Common myeloid progenitor, CD34-positive (primary cell): Measurements from ENCODE around the gene ARHGEF7.

ENCODE experiments used
- CTCF ChIA-PET: fragments of 350-600 bp; sonication (Branson Sonifier 250); formaldehyde crosslinking; loops from one replicate; lab custom pipeline; 2021; ENCODE audit warnings: antibody characterized with exemption; lab: Charles Lee
- POLR2A ChIA-PET: fragments of 350-600 bp; sonication (Branson Sonifier 250); formaldehyde crosslinking; loops from one replicate; lab custom pipeline; 2021; ENCODE audit warnings: antibody characterized with exemption; lab: Charles Lee
- DNase-seq, 3 donors: peaks; one replicate each; pipeline versions ENCODE4 v3.0.0 to v3.0.0-alpha.2; 2013
- H3K27ac ChIP-seq, 2 experiments: 1 replicate in 1 of 2; 2 replicates in 1 of 2; pipeline ENCODE4 v1.7.0; 2013; ENCODE audit warnings: inconsistent platforms in 2 of 2, low read length in 2 of 2, mild to moderate bottlenecking in 2 of 2, low read depth in 1 of 2, moderate library complexity in 1 of 2; ENCODE audit not compliant: severe bottlenecking in 2 of 2, insufficient read depth in 1 of 2, poor library complexity in 1 of 2
- H3K27me3 ChIP-seq, 5 experiments: replicated peaks in 2 of 5; 1 replicate in 3 of 5; 2 replicates in 2 of 5; pipeline versions ENCODE4 v1.6.1 to v1.7.0; 2013; ENCODE audit warnings: low read length in 4 of 5, mild to moderate bottlenecking in 2 of 5, moderate library complexity in 2 of 5, inconsistent platforms in 1 of 5; ENCODE audit not compliant: insufficient read depth in 5 of 5, control insufficient read depth in 4 of 5
- H3K36me3 ChIP-seq, 4 experiments: 1 replicate in 2 of 4; 2 replicates in 2 of 4; pipeline versions ENCODE4 v1.6.1 to v1.7.0; 2013; ENCODE audit warnings: low read length in 3 of 4, control low read depth in 1 of 4, mild to moderate bottlenecking in 1 of 4; ENCODE audit not compliant: control insufficient read depth in 4 of 4, insufficient read depth in 4 of 4
- H3K4me1 ChIP-seq, 4 experiments: 1 replicate in 3 of 4; 2 replicates in 1 of 4; pipeline versions ENCODE4 v1.6.1 to v1.7.1; 2013; ENCODE audit warnings: low read length in 3 of 4, mild to moderate bottlenecking in 3 of 4, control low read depth in 1 of 4, inconsistent platforms in 1 of 4, moderate library complexity in 1 of 4; ENCODE audit not compliant: control insufficient read depth in 4 of 4, insufficient read depth in 4 of 4; ENCODE audit errors: control extremely low read depth in 1 of 4
- H3K4me3 ChIP-seq, 7 experiments: 1 replicate in 4 of 7; 2 replicates in 3 of 7; pipeline versions ENCODE4 v1.5.1 to v1.7.0; 2013; ENCODE audit warnings: mild to moderate bottlenecking in 7 of 7, low read length in 6 of 7, moderate library complexity in 6 of 7, inconsistent platforms in 2 of 7, low read depth in 2 of 7, control low read depth in 1 of 7; ENCODE audit not compliant: insufficient read depth in 4 of 7, control insufficient read depth in 1 of 7; ENCODE audit errors: extremely low read depth in 1 of 7
- H3K9me3 ChIP-seq, 5 experiments: 1 replicate in 4 of 5; 2 replicates in 1 of 5; pipeline versions ENCODE4 v1.6.1 to v1.7.1; 2013; ENCODE audit warnings: low read length in 4 of 5, mild to moderate bottlenecking in 2 of 5, inconsistent platforms in 1 of 5, low read depth in 1 of 5, moderate library complexity in 1 of 5; ENCODE audit not compliant: control insufficient read depth in 4 of 5, insufficient read depth in 2 of 5; ENCODE audit errors: control extremely low read depth in 1 of 5
- WGBS: methylation state at CpG from one replicate; pipeline ENCODE4 v1.1.5; 2013; ENCODE audit not compliant: insufficient coverage; 5-methylcytosine and 5-hydroxymethylcytosine counted together

The ARHGEF7 gene

GRCh38 chr13:111202156-111202621, 87.1 kb downstream of the ARHGEF7 start:
- Histone ChIP-seq H3K4me1 (peaks cover 35 to 42% (median 39%) of the 10 kb centered on the region in 4 experiments), H3K27ac (no peak overlapping the region), H3K36me3 (peaks cover 0 to 15% (median 6%) of the 10 kb centered on the region in 4 experiments), H3K9me3 (no peaks in the 10 kb centered on the region), H3K27me3 (no peaks in the 10 kb centered on the region), H3K4me3 (no peak overlapping the region)
- CTCF ChIA-PET, result interaction anchor here (0.6 kb wide), 1 partner anchor 78 kb away, joined by 3 read pairs; no protein-coding TSS in a partner anchor
- POLR2A ChIA-PET, result no interaction called here
- no peak for DNase-seq
- WGBS, result 78% methylated on average over 1 of the region's 4 CpGs

DNA sequence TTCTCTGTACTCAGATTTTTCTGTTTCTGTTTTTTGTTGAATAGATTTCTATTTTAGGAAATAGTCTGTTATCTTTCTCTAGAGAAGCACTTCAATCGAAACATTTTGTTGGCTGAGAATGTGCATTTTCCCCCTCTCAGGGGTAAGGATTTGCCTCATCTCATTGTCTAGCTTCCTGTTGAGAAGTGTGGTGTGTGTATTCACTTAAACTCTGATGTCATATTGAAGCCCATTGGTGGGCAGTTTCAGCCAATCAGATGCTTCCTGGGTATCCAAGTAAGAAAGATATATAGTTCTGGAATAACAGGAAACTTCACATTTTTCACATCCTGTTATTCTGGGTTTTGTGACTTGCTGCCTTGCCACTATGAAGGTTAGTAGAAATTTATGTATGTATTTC, 87.6 kb downstream of the ARHGEF7 start:
- Histone ChIP-seq H3K4me1 (peaks cover 35 to 42% (median 39%) of the 10 kb centered on the region in 4 experiments), H3K9me3 (no peaks in the 10 kb centered on the region), H3K27me3 (no peaks in the 10 kb centered on the region), H3K36me3 (peaks cover 0 to 15% (median 6%) of the 10 kb centered on the region in 4 experiments), H3K4me3 (peak overlapping the region in 1 of 7 experiments; percentile 7), H3K27ac (no peak overlapping the region)
- DNase-seq, result peak in 2 of 3 donors; percentile 62 to 65
- ChIA-PET POLR2A (no interaction called here), CTCF (interaction anchor here (0.6 to 1.5 kb wide), 4 partner anchors 12 to 135 kb away, joined by 3 to 12 read pairs (median 4); no protein-coding TSS in a partner anchor)
- WGBS, result no CpG with 5 or more reads among the region's 1 CpG

DNA sequence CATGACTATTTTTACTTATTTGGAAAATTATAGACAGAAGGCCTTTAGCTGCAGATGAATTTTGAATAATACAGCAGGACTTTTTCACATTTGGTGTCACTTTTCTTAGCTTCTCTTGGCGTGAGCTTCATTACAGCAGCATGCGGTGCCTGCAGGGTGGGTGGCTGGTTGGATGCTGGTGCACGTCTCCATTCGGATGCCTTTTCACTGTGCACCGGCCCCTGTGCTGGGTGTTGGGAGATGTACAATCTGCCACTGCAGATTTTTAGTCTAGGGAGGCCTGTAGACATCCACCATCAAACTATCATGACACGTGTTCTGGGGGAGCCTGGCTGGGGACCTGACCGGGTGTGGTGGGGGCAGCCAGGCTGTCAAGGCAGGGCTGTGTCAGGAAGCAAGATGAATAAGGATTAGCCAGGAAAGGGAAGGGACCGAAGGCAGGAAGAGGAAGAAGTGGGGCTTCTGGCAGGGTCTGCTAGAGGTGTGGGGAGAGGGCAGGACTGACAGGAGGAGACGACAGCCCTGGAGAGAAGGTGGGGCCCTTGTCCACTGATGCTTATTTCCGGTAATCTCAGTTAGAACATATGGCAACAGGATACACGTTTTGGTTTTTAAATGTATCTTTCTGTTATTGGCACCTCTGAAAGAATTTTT, 88.8 kb downstream of the ARHGEF7 start:
- CTCF ChIA-PET, result interaction anchor here (1.4 to 1.5 kb wide), 3 partner anchors 11 to 136 kb away, joined by 3 to 12 read pairs (median 5); no protein-coding TSS in a partner anchor
- Histone ChIP-seq H3K36me3 (peaks cover 0 to 20% (median 5%) of the 10 kb centered on the region in 4 experiments), H3K4me3 (peak overlapping the region in 1 of 7 experiments; percentile 14), H3K4me1 (peaks cover 35 to 42% (median 39%) of the 10 kb centered on the region in 4 experiments), H3K27me3 (no peaks in the 10 kb centered on the region), H3K27ac (no peak overlapping the region), H3K9me3 (no peaks in the 10 kb centered on the region)
- WGBS, result 54% methylated on average over 9 of the region's 11 CpGs
- DNase-seq, result no peak
- POLR2A ChIA-PET, result interaction anchor here (1.1 kb wide), 1 partner anchor 290 kb away, joined by 3 read pairs; no protein-coding TSS in a partner anchor

- Histone ChIP-seq H3K9me3 (no peaks in the 10 kb centered on the region), H3K27ac (no peak overlapping the region), H3K4me1 (peaks cover 35 to 42% (median 39%) of the 10 kb centered on the region in 4 experiments), H3K4me3 (peak overlapping the region in 3 of 7 experiments; percentile 0 to 13 (median 8)), H3K36me3 (peaks cover 0 to 18% (median 5%) of the 10 kb centered on the region in 4 experiments), H3K27me3 (no peaks in the 10 kb centered on the region)
- CTCF ChIA-PET, result no interaction called here
- POLR2A ChIA-PET, result interaction anchor here (1.1 kb wide), 1 partner anchor 291 kb away, joined by 3 read pairs; no protein-coding TSS in a partner anchor
- 73% methylated on average over 9 of the region's 16 CpGs for WGBS
- no peak for DNase-seq
Observed at GRCh38 chr13:111204438-111205177, 89.5 kb downstream of the ARHGEF7 start.

DNA sequence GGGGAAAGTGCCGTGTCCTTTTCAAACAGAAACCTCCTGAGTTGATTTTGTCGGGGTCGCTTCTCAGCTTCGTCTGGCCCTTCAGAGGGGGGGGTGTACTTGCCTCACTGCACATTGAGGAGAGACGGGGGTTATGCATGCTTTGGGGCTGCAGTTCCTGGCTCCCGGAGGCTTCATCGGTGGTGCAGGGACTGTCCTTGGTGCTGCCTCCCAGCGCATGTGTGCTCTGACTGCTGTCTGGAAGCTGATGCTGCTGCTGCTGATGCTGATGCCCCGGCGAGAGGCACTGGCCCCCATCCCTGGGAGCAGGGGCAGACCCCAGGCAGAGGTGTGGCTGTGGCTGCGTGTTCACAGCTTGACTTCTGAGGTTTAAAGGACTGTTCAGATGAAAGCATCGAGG, 91.0 kb downstream of the ARHGEF7 start:
- Histone ChIP-seq H3K36me3 (peaks cover 0 to 20% (median 6%) of the 10 kb centered on the region in 4 experiments), H3K27me3 (no peaks in the 10 kb centered on the region), H3K9me3 (no peaks in the 10 kb centered on the region), H3K27ac (no peak overlapping the region), H3K4me3 (no peak overlapping the region), H3K4me1 (peaks cover 27 to 34% (median 33%) of the 10 kb centered on the region in 4 experiments)
- DNase-seq, result no peak
- WGBS, result 96% methylated on average over 10 of the region's 12 CpGs
- POLR2A ChIA-PET, result no interaction called here
- CTCF ChIA-PET, result no interaction called here

- no peaks in the 10 kb centered on the region for H3K9me3 ChIP-seq
- H3K36me3 ChIP-seq, result peaks cover 0 to 28% (median 6%) of the 10 kb centered on the region in 4 experiments
- no peak for DNase-seq
- ChIA-PET POLR2A (no interaction called here), CTCF (no interaction called here)
- no peak overlapping the region for H3K4me3 ChIP-seq
- no peaks in the 10 kb centered on the region for H3K27me3 ChIP-seq
- H3K27ac ChIP-seq, result no peak overlapping the region
- peaks cover 1 to 11% (median 3%) of the 10 kb centered on the region in 4 experiments for H3K4me1 ChIP-seq
- WGBS, result 98% methylated on average over 7 of the region's 9 CpGs
Observed at GRCh38 chr13:111209613-111210012, 94.5 kb downstream of the ARHGEF7 start.
